ENCODE measurements around the gene SERINC2. TPM values are rescaled to one million over a fixed set of nuclear protein-coding genes. Genes with fewer than 3 reads are reported as not detected.

SERINC2 gene
- total and polyA plus RNA-seq, 9 of the 15 experiments (the other 6 are each of a cell fraction or from before 2014, with no cell fraction given), result 0.07 to 1.2 (median 0.70) TPM; not detected in 2

DNA sequence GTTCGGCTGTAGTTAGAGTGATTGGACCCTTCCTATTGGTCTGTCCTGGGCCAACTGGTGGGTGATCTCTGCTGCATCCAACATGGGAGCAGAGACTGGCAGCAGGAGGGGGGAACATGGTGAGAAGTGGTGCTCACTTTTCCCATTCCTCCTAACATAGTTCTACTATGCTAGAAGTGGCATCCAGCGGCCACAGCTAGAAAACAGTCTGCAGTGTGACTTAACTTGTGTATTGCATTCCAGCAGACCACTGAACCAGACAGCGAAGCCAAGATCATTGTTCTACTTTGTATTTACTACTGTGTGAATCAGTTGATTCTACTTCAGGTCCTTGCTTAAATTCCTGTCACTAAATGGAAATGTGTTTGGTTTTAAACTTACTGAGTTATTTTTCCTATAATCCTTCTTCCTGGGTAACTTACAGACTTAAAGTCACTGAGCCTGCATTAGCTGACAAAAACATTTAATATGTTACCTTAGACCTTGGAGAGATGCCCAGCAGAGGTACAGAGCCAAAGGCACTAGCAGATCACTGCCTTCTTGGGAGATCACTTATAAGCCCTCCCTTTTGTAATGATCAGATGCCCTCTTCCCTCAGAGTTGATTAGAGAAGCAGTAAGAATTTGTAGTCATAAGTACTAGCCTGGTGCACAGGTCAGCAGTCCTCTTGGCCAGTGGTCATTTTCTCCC is 48.3 kb upstream of the SERINC2 start (continued):
- no peak for TF ChIP-seq ID3 (CRISPR knock-in tag; IDR thresholded peaks at IDR 0.05)
- no peak for TF ChIP-seq ID3 (tag; IDR thresholded peaks at IDR 0.05)
- no peak for TF ChIP-seq PHF20 (IDR thresholded peaks at IDR 0.05; ENCODE audit: partially characterized antibody)
- no peak for TF ChIP-seq NFIX (CRISPR knock-in tag; IDR thresholded peaks at IDR 0.05; ENCODE audit: low read depth)
- no peak for TF ChIP-seq ZNF507 (tag; conservative IDR thresholded peaks at IDR 0.05)
- TF ChIP-seq RCOR1 (IDR thresholded peaks at IDR 0.05; ENCODE audit: borderline replicate concordance in 1 of 2, low read depth in 2 of 2, low read length in 2 of 2), result no peak
- TF ChIP-seq NR0B1 (IDR thresholded peaks at IDR 0.05; ENCODE audit: partially characterized antibody), result no peak
- TF ChIP-seq JUNB (CRISPR knock-in tag; conservative IDR thresholded peaks at IDR 0.05), result no peak
- no peak for TF ChIP-seq ZFP1 (CRISPR knock-in tag; IDR thresholded peaks at IDR 0.05)

DNA sequence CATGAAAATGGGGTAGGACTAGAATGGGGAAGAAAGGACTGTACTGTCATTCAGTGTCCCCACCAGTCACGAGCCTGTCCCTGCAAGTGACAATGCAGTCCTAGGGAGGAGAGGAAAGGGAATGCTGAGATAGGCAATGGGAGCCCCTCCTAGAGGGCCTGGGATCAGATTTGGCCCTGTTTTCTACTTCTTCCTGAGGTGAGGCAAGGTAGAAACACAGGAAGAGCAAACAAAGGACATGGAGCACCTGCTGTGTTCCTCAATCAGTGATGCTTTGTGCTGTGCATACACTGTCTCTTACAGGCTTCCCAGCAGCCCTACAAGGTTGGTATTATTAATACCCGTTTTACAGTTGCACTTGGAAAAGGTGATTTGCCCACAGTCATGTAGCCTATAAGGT is 46.2 kb upstream of the SERINC2 start:
- BruUV-seq (replicated peaks), result no TSS peak
- ChIA-PET POLR2A (interaction anchor here (0.7 to 0.8 kb wide), 2 partner anchors 13 to 274 kb away, joined by 3 to 4 read pairs; no protein-coding TSS in a partner anchor), CTCF (ENCODE audit: low intra/inter-chr PET ratio) (no interaction called here)
- in situ Hi-C loops (cut with MboI) (no loop called here), intact Hi-C loops (cut with micrococcal nuclease) (no loop called here)
- Histone ChIP-seq H4K20me1 (replicated peaks; ENCODE audit: control insufficient read depth, insufficient read depth, low read length) (0 out of 2 replicates have a peak, but pooled peaks cover 3% of the 10 kb centered on the region), H3K9me3 (replicated peaks; ENCODE audit: control insufficient read depth, insufficient read depth, low read depth, low read length) (no peaks in the 10 kb centered on the region), H2AFZ (ENCODE audit: low read depth, low read length) (no peak overlapping the region), H3K36me3 (ENCODE audit: control insufficient read depth, insufficient read depth, low read length) (peaks cover 39% of the 10 kb centered on the region), H3K4me3 (no peak overlapping the region), H3K27me3 (ENCODE audit: control insufficient read depth in 2 of 2, insufficient read depth in 2 of 2, low read length in 2 of 2) (no peaks in the 10 kb centered on the region), H3K9ac (ENCODE audit: insufficient read depth in 1 of 2, low read depth in 2 of 2, low read length in 2 of 2) (no peak overlapping the region), H3K9me1 (ENCODE audit: control insufficient read depth, insufficient read depth, low read length) (no peaks in the 10 kb centered on the region), H3K79me2 (ENCODE audit: control insufficient read depth, insufficient read depth, low read length) (no peaks in the 10 kb centered on the region), H3K4me1 (replicated peaks in 1 of 2; ENCODE audit: control insufficient read depth in 2 of 2, insufficient read depth in 2 of 2, low read length in 2 of 2) (peaks cover 8 to 10% of the 10 kb centered on the region in 2 experiments; a peak in 3 of 5 replicates), H3K4me2 (ENCODE audit: insufficient read depth, low read length) (no peak overlapping the region), H3K27ac (ENCODE audit: extremely low read depth, low read depth, low read length) (no peak overlapping the region)
- whole genome bisulfite sequencing (ENCODE audit: insufficient coverage, low coverage, missing lambda C conversion rate), result 28% methylated on average over 2 of the region's 2 CpGs
- TF ChIP-seq SIN3B (IDR thresholded peaks at IDR 0.05; ENCODE audit: low read depth) (no peak), TGIF2 (CRISPR knock-in tag; IDR thresholded peaks at IDR 0.05) (no peak), POLR2AphosphoS2 (IDR thresholded peaks at IDR 0.05; ENCODE audit: low read length) (no peak), MAFF (IDR thresholded peaks at IDR 0.05; ENCODE audit: low read length) (no peak)
- TF ChIP-seq, protein P1, sequence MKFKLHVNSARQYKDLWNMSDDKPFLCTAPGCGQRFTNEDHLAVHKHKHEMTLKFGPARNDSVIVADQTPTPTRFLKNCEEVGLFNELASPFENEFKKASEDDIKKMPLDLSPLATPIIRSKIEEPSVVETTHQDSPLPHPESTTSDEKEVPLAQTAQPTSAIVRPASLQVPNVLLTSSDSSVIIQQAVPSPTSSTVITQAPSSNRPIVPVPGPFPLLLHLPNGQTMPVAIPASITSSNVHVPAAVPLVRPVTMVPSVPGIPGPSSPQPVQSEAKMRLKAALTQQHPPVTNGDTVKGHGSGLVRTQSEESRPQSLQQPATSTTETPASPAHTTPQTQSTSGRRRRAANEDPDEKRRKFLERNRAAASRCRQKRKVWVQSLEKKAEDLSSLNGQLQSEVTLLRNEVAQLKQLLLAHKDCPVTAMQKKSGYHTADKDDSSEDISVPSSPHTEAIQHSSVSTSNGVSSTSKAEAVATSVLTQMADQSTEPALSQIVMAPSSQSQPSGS (CRISPR knock-in tag; IDR thresholded peaks at IDR 0.05), result no peak
- ATAC-seq (no peak), DNase-seq (ENCODE audit: extremely low read depth in 1 of 4, low spot score in 3 of 4) (no peak), FAIRE-seq (no peak)

Data from K562 (cell line).